Parathyroid adenoma (tissue), 2 donors: ENCODE data around the gene MGMT.

Experiments
- H2AFZ ChIP-seq: fragments of 300-600 bp; sonication (generic); one replicate; pipeline ENCODE4 v1.7.0; 2017; ENCODE audit warnings: antibody characterized with exemption, mild to moderate bottlenecking
- H3K27ac ChIP-seq: fragments of 300-600 bp; sonication (generic); one replicate; pipeline ENCODE4 v1.7.0; 2017
- H3K27me3 ChIP-seq: fragments of 300-600 bp; sonication (generic); one replicate; pipeline ENCODE4 v1.7.0; 2017; ENCODE audit warnings: low read length; ENCODE audit not compliant: control insufficient read depth, insufficient read depth
- H3K36me3 ChIP-seq: fragments of 300-600 bp; sonication (generic); one replicate; pipeline ENCODE4 v1.7.0; 2017; ENCODE audit warnings: low read length; ENCODE audit not compliant: control insufficient read depth, insufficient read depth
- H3K4me1 ChIP-seq: fragments of 300-600 bp; sonication (generic); one replicate; pipeline ENCODE4 v1.7.0; 2017; ENCODE audit warnings: control low read depth
- H3K4me2 ChIP-seq: fragments of 300-600 bp; sonication (generic); one replicate; pipeline ENCODE4 v1.7.0; 2017; ENCODE audit warnings: low read length
- H3K4me3 ChIP-seq: fragments of 300-600 bp; sonication (generic); one replicate; pipeline ENCODE4 v1.7.0; 2017; ENCODE audit warnings: low read depth, low read length
- H3K79me2 ChIP-seq: fragments of 300-600 bp; sonication (generic); one replicate; pipeline ENCODE4 v1.7.0; 2017; ENCODE audit warnings: control low read depth
- H3K9ac ChIP-seq: fragments of 300-600 bp; sonication (generic); one replicate; pipeline ENCODE4 v1.7.0; 2017; ENCODE audit warnings: mild to moderate bottlenecking
- H3K9me3 ChIP-seq: fragments of 300-600 bp; sonication (generic); one replicate; pipeline ENCODE4 v1.7.0; 2017; ENCODE audit warnings: low read length; ENCODE audit not compliant: control insufficient read depth
- CTCF ChIP-seq: fragments of 300-600 bp; sonication (generic); IDR thresholded peaks from one replicate; pipeline ENCODE4 v1.7.0; 2017; ENCODE audit warnings: antibody characterized with exemption, mild to moderate bottlenecking
- donor health status: primary hyperparathyroidism.

The MGMT gene

DNA sequence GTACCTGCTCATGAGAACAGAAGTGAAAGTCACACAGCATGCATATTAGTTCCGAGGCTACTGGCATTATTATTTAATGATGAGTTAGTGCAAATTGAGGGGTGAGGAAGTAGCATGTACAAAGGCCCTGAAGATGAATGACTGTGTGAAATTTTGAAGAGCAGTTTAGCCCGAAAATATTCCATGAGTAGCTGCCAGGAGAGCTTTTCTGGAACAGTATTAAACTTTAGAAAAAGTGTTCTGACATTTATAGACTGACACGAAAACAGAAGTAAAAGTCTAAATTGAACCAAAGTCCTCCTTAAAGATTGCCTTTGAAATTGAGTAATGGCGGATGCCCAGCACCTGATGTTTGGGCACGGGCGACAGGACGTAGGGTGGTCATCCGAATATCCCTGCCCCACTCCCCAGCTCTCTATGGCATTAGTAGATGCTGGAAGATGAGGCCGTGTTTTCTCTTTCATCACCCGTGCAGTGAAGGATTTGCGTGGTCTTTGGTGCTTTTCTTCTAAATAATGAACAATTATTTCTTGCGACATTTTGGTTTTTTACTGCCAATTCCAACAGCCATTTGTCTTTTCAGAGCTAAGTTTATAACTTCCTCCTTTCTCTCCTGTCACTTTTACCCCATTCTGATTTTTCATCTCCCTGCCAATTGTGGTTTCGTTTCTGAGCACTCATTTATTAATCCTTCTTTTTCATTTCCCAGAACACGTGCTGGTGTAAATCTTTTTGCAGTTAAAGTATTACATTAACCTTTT, 192.6 kb downstream of the MGMT start:
- H3K4me1 ChIP-seq, result no peaks in the 10 kb centered on the region
- H3K27ac ChIP-seq, result no peak overlapping the region
- H3K4me2 ChIP-seq, result no peak overlapping the region
- H3K9me3 ChIP-seq, result no peaks in the 10 kb centered on the region
- H3K4me3 ChIP-seq, result no peak overlapping the region
- no peak overlapping the region for H2AFZ ChIP-seq
- no peaks in the 10 kb centered on the region for H3K27me3 ChIP-seq
- no peak for TF ChIP-seq CTCF
- H3K79me2 ChIP-seq, result no peaks in the 10 kb centered on the region
- no peaks in the 10 kb centered on the region for H3K36me3 ChIP-seq
- H3K9ac ChIP-seq, result no peak overlapping the region

GRCh38 chr10:129660569-129660968, 193.5 kb downstream of the MGMT start:
- Histone ChIP-seq H3K9me3 (no peaks in the 10 kb centered on the region), H3K27me3 (no peaks in the 10 kb centered on the region), H3K4me2 (no peak overlapping the region), H3K79me2 (no peaks in the 10 kb centered on the region), H3K27ac (no peak overlapping the region), H3K36me3 (no peaks in the 10 kb centered on the region), H2AFZ (no peak overlapping the region), H3K9ac (no peak overlapping the region), H3K4me1 (no peaks in the 10 kb centered on the region), H3K4me3 (no peak overlapping the region)
- no peak for TF ChIP-seq CTCF

- TF ChIP-seq CTCF, result no peak
- H3K27me3 ChIP-seq, result no peaks in the 10 kb centered on the region
Observed at GRCh38 chr10:129662426-129662825, 195.4 kb downstream of the MGMT start.

GRCh38 chr10:129670124-129670523, 203.1 kb downstream of the MGMT start:
- H3K36me3 ChIP-seq, result no peaks in the 10 kb centered on the region
- H3K4me3 ChIP-seq, result no peak overlapping the region
- no peak overlapping the region for H3K27ac ChIP-seq
- no peaks in the 10 kb centered on the region for H3K9me3 ChIP-seq
- no peaks in the 10 kb centered on the region for H3K79me2 ChIP-seq
- TF ChIP-seq CTCF, result no peak
- H3K4me2 ChIP-seq, result no peak overlapping the region
- H3K4me1 ChIP-seq, result no peaks in the 10 kb centered on the region
- H3K27me3 ChIP-seq, result no peaks in the 10 kb centered on the region
- H2AFZ ChIP-seq, result no peak overlapping the region
- H3K9ac ChIP-seq, result no peak overlapping the region

More at GRCh38 chr10:129662426-129662825, 195.4 kb downstream of the MGMT start:
- Histone ChIP-seq H3K4me3 (no peak overlapping the region), H3K9ac (no peak overlapping the region), H3K27ac (no peak overlapping the region), H3K4me2 (no peak overlapping the region), H3K36me3 (no peaks in the 10 kb centered on the region), H3K4me1 (no peaks in the 10 kb centered on the region), H3K9me3 (no peaks in the 10 kb centered on the region), H3K79me2 (no peaks in the 10 kb centered on the region), H2AFZ (no peak overlapping the region)

DNA sequence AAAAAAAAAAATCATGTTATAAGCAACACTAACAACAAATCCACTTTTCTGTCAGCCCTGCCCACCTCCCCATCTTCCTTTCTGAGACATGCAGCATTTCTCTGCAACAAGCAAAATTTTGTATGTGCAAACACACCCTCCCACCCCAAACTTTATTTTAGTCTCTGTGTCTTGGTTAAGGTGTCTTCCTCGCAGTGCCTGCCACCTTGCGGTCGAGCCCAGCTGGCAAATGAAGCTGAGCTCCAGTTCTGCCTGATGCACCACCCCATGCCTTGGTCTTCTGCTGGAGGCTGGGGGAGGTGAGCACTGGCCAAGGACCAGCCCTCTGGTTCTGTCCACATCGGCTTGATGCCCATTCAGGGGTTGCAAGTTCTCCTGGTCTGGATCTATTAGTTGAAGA, 206.3 kb downstream of the MGMT start:
- no peak overlapping the region for H3K4me3 ChIP-seq

More for the DNA sequence above, 206.3 kb downstream of the MGMT start:
- no peak overlapping the region for H3K9ac ChIP-seq
- H3K4me2 ChIP-seq, result no peak overlapping the region
- H3K27ac ChIP-seq, result no peak overlapping the region
- H3K4me1 ChIP-seq, result no peaks in the 10 kb centered on the region
- no peaks in the 10 kb centered on the region for H3K36me3 ChIP-seq
- H2AFZ ChIP-seq, result no peak overlapping the region
- no peaks in the 10 kb centered on the region for H3K79me2 ChIP-seq
- no peak for TF ChIP-seq CTCF
- no peaks in the 10 kb centered on the region for H3K27me3 ChIP-seq
- H3K9me3 ChIP-seq, result no peaks in the 10 kb centered on the region
